ENCODE results near the gene ZDHHC1. TPM values are rescaled to one million over a fixed set of nuclear protein-coding genes. Genes with fewer than 3 reads are reported as not detected.

ZDHHC1 gene
- total RNA-seq, 2 donors from 2014 or later, result 15.0 to 28.7 TPM

- ATAC-seq (ENCODE audit: insufficient number of reproducible peaks, low FRiP score, low read depth), result no peak
- H3K4me1 ChIP-seq (ENCODE audit: control insufficient read depth in 1 of 2, low read depth in 2 of 2), result no peaks in the 10 kb centered on the region
Observed at GRCh38 chr16:67407176-67407787, 9.0 kb downstream of the ZDHHC1 start.

DNA sequence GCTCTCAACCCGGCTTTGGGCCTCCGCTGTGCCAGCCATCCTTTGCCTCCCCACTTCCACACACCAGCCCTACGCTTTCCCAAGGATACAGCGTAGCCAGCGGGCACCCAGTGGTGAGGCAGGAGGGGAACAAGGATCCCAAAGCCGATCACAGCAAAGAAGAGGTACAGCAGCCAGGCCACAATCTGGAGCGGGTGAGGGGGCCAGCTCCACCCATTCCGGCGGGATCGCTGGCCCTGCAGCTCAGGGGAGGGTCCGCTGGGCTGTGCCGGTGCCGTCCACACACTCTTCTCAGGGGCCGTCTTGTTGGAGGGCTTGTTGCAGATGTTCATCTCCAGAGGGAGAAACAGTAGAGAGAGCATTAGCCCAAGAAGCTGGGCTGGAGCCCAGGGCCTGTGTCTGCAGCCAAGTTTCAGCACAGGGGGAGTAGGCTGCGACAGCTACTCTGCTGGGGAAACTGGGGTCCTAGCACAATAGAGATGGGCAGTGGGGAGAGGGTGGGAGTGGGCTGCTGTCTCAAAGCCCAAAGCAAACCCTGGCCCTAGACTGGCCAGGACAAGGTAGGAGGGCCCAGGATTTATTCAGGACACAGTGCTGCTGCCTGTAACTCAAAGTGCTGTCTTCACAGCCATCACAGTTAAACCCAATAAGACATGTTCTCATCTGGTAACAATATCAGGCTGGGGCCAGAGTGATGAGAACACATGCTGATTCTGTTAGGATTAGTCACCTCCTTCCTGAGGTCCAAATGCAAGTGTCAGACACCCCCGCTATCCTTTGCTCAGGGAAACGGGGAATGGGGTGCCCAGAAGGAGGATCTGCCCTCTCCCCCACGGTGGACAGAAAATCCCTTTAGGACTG, 9.9 kb downstream of the ZDHHC1 start:
- ATAC-seq (ENCODE audit: insufficient number of reproducible peaks, low FRiP score, low read depth), result no peak
- Histone ChIP-seq H3K4me1 (ENCODE audit: control insufficient read depth in 1 of 2, low read depth in 2 of 2) (no peaks in the 10 kb centered on the region), H3K27me3 (replicated peaks; ENCODE audit: insufficient read depth) (no peaks in the 10 kb centered on the region), H3K27ac (no peak overlapping the region), H3K9me3 (no peaks in the 10 kb centered on the region), H3K4me3 (no peak overlapping the region), H3K36me3 (no peaks in the 10 kb centered on the region)
- TF ChIP-seq, protein P1, sequence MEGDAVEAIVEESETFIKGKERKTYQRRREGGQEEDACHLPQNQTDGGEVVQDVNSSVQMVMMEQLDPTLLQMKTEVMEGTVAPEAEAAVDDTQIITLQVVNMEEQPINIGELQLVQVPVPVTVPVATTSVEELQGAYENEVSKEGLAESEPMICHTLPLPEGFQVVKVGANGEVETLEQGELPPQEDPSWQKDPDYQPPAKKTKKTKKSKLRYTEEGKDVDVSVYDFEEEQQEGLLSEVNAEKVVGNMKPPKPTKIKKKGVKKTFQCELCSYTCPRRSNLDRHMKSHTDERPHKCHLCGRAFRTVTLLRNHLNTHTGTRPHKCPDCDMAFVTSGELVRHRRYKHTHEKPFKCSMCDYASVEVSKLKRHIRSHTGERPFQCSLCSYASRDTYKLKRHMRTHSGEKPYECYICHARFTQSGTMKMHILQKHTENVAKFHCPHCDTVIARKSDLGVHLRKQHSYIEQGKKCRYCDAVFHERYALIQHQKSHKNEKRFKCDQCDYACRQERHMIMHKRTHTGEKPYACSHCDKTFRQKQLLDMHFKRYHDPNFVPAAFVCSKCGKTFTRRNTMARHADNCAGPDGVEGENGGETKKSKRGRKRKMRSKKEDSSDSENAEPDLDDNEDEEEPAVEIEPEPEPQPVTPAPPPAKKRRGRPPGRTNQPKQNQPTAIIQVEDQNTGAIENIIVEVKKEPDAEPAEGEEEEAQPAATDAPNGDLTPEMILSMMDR (IDR thresholded peaks at IDR 0.05), result no peak
- no peak for DNase-seq (ENCODE audit: low spot score)

More at GRCh38 chr16:67407176-67407787, 9.0 kb downstream of the ZDHHC1 start:
- no peaks in the 10 kb centered on the region for H3K9me3 ChIP-seq
- no peak overlapping the region for H3K4me3 ChIP-seq
- no peaks in the 10 kb centered on the region for H3K27me3 ChIP-seq (replicated peaks; ENCODE audit: insufficient read depth)
- H3K27ac ChIP-seq, result no peak overlapping the region
- TF ChIP-seq, protein P1 (IDR thresholded peaks at IDR 0.05), result no peak
- no peaks in the 10 kb centered on the region for H3K36me3 ChIP-seq
- DNase-seq (ENCODE audit: low spot score), result no peak

GRCh38 chr16:67405336-67405735, 10.9 kb downstream of the ZDHHC1 start:
- H3K9me3 ChIP-seq, result no peaks in the 10 kb centered on the region
- no peaks in the 10 kb centered on the region for H3K36me3 ChIP-seq
- TF ChIP-seq, protein P1 (IDR thresholded peaks at IDR 0.05), result no peak
- ATAC-seq (ENCODE audit: insufficient number of reproducible peaks, low FRiP score, low read depth) (no peak), DNase-seq (ENCODE audit: low spot score) (no peak)
- no peaks in the 10 kb centered on the region for H3K27me3 ChIP-seq (replicated peaks; ENCODE audit: insufficient read depth)
- no peaks in the 10 kb centered on the region for H3K4me1 ChIP-seq (ENCODE audit: control insufficient read depth in 1 of 2, low read depth in 2 of 2)
- H3K27ac ChIP-seq, result no peak overlapping the region
- no peak overlapping the region for H3K4me3 ChIP-seq

DNA sequence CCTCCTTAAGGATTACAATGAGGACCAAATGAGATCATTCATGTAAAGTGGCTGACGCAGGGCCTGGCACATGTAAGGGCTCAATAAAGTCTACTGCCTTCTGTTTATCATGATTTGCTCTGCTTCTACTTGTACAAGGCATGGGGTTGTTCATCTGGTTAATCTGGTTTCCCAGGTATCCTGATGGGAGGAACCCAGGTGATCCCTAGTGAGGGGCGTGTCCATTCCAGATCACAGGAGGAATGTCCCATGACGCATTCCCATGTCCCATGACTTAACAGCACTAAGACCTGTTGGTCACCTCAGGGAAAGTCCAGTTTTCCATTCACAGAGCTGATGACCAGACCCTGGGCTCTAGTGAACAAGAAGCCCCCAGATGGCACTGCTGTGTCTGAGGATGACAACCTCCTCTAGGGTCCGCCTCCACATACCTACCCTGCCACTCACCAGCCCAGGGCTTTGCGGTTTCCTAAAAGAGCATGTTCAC, 11.5 kb downstream of the ZDHHC1 start:
- no peak overlapping the region for H3K27ac ChIP-seq
- DNase-seq (ENCODE audit: low spot score) (no peak), ATAC-seq (ENCODE audit: insufficient number of reproducible peaks, low FRiP score, low read depth) (no peak)
- no peaks in the 10 kb centered on the region for H3K27me3 ChIP-seq (replicated peaks; ENCODE audit: insufficient read depth)
- H3K36me3 ChIP-seq, result no peaks in the 10 kb centered on the region
- H3K9me3 ChIP-seq, result no peaks in the 10 kb centered on the region
- H3K4me3 ChIP-seq, result no peak overlapping the region
- H3K4me1 ChIP-seq (ENCODE audit: control insufficient read depth in 1 of 2, low read depth in 2 of 2), result no peaks in the 10 kb centered on the region
- TF ChIP-seq, protein P1 (IDR thresholded peaks at IDR 0.05), result no peak

- no peak overlapping the region for H3K4me3 ChIP-seq
- no peaks in the 10 kb centered on the region for H3K36me3 ChIP-seq
- no peaks in the 10 kb centered on the region for H3K9me3 ChIP-seq
- no peaks in the 10 kb centered on the region for H3K4me1 ChIP-seq (ENCODE audit: control insufficient read depth in 1 of 2, low read depth in 2 of 2)
- no peak for DNase-seq (ENCODE audit: low spot score)
- no peaks in the 10 kb centered on the region for H3K27me3 ChIP-seq (replicated peaks; ENCODE audit: insufficient read depth)
- H3K27ac ChIP-seq, result no peak overlapping the region
- TF ChIP-seq, protein P1 (IDR thresholded peaks at IDR 0.05), result no peak
- ATAC-seq (ENCODE audit: insufficient number of reproducible peaks, low FRiP score, low read depth), result no peak
Observed at GRCh38 chr16:67403976-67404555, 12.2 kb downstream of the ZDHHC1 start.
